Medulla oblongata (tissue), 1 donor: ENCODE data around the gene C1QTNF1.
A peak's percentile ranks its signal among the peaks of the same experiment; 100 is the strongest.

ENCODE experiments used
- DNase-seq: peaks from one replicate; pipeline ENCODE4 v3.0.0-alpha.2; 2015; ENCODE audit errors: extremely low spot score

The C1QTNF1 gene

DNA sequence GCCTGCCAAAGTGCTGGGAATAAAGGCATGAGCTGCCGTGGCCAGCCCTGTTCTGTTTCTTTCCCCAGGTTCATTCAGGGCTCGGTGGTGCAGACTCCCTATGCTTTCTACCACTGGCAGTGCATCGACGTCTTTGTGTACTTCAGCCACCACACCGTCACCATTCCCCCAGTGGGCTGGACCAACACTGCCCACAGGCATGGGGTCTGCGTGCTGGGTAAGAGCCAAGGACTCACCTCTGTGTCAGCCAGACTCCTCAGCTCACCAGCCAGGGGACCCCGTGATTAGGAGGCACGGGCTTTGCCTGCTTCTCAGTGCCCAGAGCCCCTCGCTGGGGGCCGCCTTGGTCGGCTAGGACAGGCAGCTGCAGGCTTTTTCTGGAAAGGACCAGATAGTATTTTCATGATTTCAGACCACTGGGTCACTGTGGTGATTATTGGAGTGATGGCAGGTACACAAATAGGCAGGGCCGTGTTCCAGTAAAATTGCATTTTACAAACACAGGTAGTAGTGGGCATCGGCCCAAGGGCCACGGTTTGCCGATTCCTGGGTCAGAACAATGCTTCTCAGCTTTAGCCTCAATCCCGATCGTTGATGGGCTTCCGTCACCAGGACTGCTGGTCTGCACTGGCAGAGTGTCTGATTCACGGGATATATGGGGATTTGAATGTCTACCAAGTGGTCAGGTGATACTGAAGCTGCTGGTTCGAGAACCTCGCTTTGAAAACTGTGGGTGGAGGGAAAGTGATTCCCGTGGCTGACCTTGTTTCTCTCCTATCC lies 55.6 kb downstream of the C1QTNF1 start:
- DNase-seq, result no peak

DNA sequence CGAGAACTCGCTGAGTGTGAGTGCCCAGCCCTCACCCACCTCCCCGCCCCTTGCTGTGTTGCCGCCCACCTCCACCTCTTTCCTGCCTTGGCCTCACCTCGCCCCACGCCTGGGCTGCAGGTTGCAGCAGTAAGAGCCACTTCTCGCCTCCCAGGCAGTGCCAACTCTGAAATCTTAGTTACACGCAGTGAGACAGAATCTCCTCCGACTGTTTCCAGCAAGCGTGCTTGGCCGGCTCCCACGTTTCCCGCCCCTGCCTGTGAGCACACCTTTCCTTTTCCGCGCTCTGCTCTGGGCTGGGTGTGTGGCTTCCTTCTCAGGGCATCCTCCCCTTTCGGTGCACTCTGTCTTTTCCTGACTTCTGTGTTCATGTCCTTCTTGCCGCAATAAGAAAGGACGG lies 56.4 kb downstream of the C1QTNF1 start:
- DNase-seq, result no peak

- DNase-seq, result no peak
Measured at GRCh38 chr17:79080761-79081290, 56.9 kb downstream of the C1QTNF1 start.

GRCh38 chr17:79081571-79082276 lies 57.8 kb downstream of the C1QTNF1 start:
- DNase-seq, result no peak

GRCh38 chr17:79082311-79083190 lies 58.6 kb downstream of the C1QTNF1 start:
- DNase-seq, result peak; percentile 18

GRCh38 chr17:79083191-79083971 lies 59.4 kb downstream of the C1QTNF1 start:
- no peak for DNase-seq

DNA sequence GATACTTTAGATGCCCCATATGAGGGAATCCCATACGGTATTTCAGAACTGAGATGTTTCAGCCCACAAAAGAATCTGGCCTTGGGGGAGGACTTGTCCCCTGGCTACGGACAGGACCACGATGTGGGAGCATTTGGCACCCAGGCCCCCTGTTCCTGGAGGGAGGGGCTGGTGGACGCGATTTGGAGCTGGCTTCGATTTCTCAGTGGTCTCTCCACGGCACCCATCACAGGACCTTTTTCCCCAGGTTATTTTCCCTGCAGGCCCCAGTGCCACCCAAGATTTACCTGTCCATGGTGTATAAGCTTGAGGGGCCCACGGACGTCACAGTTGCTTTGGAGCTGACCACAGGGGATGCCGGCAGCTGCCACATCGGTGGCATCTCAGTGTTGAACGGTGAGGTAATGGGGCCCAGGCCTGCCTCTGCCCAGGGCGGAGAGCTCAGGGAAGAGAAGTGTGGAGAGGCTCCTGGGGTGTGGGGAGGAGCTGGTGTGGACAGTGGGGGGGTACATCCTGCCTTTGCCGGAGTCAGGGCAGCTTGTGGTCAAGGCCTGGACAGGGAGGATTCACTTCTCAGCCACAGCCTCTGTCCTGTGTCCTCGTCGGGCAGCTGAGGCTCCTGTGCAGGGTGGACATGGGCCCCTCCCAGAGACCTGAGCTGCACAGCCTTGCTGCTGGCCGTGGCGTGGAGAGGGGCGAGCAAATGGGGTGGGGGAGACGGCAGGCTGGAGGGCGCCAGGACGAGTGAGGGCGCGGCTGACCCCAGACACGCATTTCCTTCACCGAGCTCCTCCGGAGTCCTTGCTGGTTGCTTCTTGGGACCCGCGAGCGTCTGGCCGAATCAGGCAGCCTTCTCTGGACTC lies 60.6 kb downstream of the C1QTNF1 start:
- no peak for DNase-seq

- DNase-seq, result no peak
Measured at GRCh38 chr17:79085154-79085920, 61.4 kb downstream of the C1QTNF1 start.

- no peak for DNase-seq
Measured at GRCh38 chr17:79085921-79086551, 62.1 kb downstream of the C1QTNF1 start.

- no peak for DNase-seq
Measured at GRCh38 chr17:79086609-79087427, 62.8 kb downstream of the C1QTNF1 start.

DNA sequence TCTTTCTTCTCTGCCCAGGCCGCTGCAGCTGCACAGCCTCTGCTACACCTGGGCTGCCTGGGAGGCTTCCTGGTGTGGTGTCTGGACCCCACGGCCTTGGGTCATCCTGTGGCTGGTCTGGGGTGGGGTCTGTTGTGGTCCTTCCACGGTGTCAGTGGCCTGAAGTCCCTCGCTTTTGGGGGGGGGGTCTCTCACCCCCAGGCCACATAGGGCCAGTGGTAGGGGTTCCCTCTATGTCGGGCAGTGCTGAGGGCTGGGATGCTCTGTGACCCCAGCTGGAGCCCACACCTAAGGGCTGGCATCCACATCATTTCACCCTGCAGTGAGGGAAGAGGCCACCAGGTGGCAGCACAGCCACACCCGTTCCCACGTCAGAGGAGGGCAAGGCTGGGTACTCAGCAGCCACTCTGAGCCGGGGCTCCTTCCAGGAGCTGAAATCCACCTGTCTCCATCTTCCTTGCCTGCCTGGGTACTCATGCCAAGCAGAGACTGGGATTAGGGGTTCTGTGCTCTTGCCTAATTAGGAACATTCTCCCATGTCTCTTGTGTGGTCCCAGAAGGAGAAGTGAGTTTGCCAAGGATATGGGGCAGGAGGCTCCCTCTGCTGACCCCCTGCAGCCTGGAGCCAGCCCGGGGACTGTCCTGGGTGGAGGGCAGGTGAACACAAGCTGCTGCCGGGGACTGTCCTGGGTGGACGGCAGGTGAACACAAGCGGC lies 63.6 kb downstream of the C1QTNF1 start:
- DNase-seq, result peak; percentile 70

DNA sequence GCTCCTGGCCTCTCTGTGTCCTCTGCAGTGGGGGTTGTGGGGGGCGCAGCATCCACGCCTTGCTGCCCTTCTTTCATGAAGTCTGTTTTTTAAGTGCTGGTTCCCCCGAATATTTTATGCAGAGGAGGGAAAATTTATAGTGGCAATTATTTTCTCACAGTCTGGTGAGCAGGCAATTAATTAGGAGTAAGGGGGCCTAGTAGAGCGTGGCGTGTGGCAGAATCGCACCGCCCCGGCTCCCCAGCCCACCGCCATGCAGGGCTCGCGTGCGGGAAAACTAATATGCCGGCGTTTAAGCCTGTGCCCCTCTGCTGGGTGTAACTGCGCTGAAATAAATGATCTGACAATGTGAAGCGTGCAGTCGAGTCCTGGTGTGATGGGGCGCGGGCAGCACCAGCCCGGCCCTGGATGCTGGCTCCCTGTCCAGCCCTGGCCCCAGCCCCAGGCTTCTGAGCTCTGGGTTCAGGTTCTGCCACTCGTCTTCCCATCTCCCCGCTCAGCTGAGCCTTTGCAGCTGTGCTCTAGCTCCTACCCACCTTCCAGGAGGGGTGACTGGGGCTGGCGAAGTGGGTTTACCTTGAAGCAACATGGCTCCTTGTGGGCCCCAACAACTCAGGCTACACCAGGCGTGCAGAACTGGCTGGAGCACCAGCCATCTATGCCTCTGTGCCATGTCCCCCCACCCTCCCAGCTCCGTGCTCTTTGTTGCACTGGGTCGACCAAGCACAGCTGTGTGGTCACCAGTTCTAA lies 64.5 kb downstream of the C1QTNF1 start:
- no peak for DNase-seq

- no peak for DNase-seq
Measured at GRCh38 chr17:79088997-79089328, 65.0 kb downstream of the C1QTNF1 start.

GRCh38 chr17:79089720-79090442 lies 65.9 kb downstream of the C1QTNF1 start:
- no peak for DNase-seq

- peak; percentile 10 for DNase-seq
Measured at GRCh38 chr17:79090443-79091225, 66.7 kb downstream of the C1QTNF1 start.
